ENCODE results near the gene IRS2. TPM values are rescaled to one million over a fixed set of nuclear protein-coding genes. Genes with fewer than 3 reads are reported as not detected.

The IRS2 gene
- total RNA-seq, 2 donors from 2014 or later, result 2.3 to 2.7 TPM

DNA sequence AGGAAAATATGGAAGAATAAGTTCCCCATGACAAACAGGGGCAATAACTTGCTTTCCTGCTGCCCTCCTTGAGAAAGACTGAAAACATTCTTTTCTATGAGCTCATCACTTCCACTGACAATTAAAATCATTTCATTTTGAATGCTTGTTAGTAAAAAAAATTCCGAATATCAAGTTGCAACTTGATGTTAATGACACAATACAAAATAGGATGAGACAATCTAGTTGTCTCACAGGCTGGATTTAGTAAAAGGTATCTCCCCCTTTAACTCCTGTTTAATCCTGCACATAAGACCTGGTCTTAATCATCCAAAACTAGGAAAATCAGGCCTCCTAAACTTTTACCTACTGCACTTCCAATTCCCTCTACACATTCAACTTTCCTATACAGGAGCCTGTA is 24.7 kb downstream of the IRS2 start:
- H3K27ac Mint-ChIP-seq, result no peak overlapping the region
- no peaks in the 10 kb centered on the region for H3K9me3 Mint-ChIP-seq
- no peak overlapping the region for H3K4me3 Mint-ChIP-seq
- H3K27me3 Mint-ChIP-seq, result no peaks in the 10 kb centered on the region
- peaks cover 8% of the 10 kb centered on the region for H3K36me3 Mint-ChIP-seq (ENCODE audit: low read depth)
- no peak for ATAC-seq (replicated peaks)
- peaks cover 19% of the 10 kb centered on the region for H3K4me1 Mint-ChIP-seq

- Mint-ChIP-seq H3K36me3 (ENCODE audit: low read depth) (peaks cover 15% of the 10 kb centered on the region), H3K4me3 (no peak overlapping the region), H3K4me1 (peaks cover 19% of the 10 kb centered on the region), H3K27ac (no peak overlapping the region), H3K9me3 (no peaks in the 10 kb centered on the region), H3K27me3 (no peaks in the 10 kb centered on the region)
- ATAC-seq (replicated peaks), result no peak
Measured at GRCh38 chr13:109760951-109761350, 25.4 kb downstream of the IRS2 start.

DNA sequence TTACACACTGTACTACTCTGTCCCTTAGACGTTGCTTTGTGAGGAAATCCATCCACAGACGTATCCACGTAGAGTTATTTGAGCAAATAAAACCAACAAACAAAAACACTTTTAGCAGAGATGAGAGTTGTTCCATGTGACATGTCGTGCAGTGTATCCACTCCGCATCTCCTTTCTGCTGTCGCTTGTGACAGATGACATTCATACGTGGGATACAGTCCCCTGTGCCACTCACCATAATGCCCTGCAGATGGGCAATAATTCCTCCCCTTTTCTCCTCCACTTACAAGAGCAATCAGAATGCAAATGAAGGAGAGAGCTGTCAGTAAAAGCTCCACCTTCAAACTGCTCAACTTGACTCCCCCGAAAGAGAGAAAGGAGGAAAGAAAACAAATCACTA is 26.0 kb downstream of the IRS2 start:
- no peak overlapping the region for H3K4me3 Mint-ChIP-seq
- no peak overlapping the region for H3K27ac Mint-ChIP-seq
- no peaks in the 10 kb centered on the region for H3K27me3 Mint-ChIP-seq
- H3K4me1 Mint-ChIP-seq, result peaks cover 19% of the 10 kb centered on the region
- ATAC-seq (replicated peaks), result no peak
- H3K9me3 Mint-ChIP-seq, result no peaks in the 10 kb centered on the region
- peaks cover 21% of the 10 kb centered on the region for H3K36me3 Mint-ChIP-seq (ENCODE audit: low read depth)

- H3K9me3 Mint-ChIP-seq, result no peaks in the 10 kb centered on the region
- no peaks in the 10 kb centered on the region for H3K27me3 Mint-ChIP-seq
- H3K27ac Mint-ChIP-seq, result no peak overlapping the region
- no peak overlapping the region for H3K4me3 Mint-ChIP-seq
- no peak for ATAC-seq (replicated peaks)
- peaks cover 29% of the 10 kb centered on the region for H3K36me3 Mint-ChIP-seq (ENCODE audit: low read depth)
- peaks cover 19% of the 10 kb centered on the region for H3K4me1 Mint-ChIP-seq
Measured at GRCh38 chr13:109759609-109760008, 26.8 kb downstream of the IRS2 start.

DNA sequence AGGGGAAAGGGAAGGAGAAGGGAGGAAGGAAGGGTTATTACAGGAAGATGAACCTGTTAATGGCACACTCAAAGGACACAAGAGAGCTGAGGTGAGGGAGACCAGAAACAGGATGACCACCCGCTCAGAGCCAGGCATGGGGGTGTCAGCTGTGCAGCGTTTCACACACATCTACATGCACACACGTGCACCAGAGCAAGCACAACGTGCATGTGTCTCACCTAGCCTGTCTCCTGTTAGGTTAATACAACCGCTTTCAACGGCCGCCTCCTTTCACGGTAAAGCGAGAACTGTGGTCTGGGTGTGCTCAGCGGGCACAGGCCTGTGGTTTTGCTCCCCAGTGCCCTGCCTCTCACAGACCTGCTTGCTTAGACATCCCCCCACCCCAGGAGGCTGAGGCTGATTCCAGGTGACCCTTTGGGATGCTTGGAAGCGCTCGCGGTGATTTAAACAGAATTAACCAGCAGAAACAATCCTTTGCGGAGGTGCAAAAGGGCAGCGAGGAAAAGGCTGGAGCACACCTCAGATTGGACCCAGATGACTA is 27.4 kb downstream of the IRS2 start:
- Mint-ChIP-seq H3K27ac (no peak overlapping the region), H3K4me1 (peaks cover 17% of the 10 kb centered on the region), H3K4me3 (no peak overlapping the region), H3K27me3 (no peaks in the 10 kb centered on the region), H3K36me3 (ENCODE audit: low read depth) (peaks cover 34% of the 10 kb centered on the region), H3K9me3 (no peaks in the 10 kb centered on the region)
- no peak for ATAC-seq (replicated peaks)

GRCh38 chr13:109756778-109757177 is 29.6 kb downstream of the IRS2 start:
- peaks cover 48% of the 10 kb centered on the region for H3K36me3 Mint-ChIP-seq (ENCODE audit: low read depth)
- H3K4me3 Mint-ChIP-seq, result no peak overlapping the region
- H3K4me1 Mint-ChIP-seq, result peaks cover 9% of the 10 kb centered on the region
- ATAC-seq (replicated peaks), result no peak
- H3K27ac Mint-ChIP-seq, result no peak overlapping the region
- no peaks in the 10 kb centered on the region for H3K27me3 Mint-ChIP-seq
- H3K9me3 Mint-ChIP-seq, result no peaks in the 10 kb centered on the region

GRCh38 chr13:109755997-109756396 is 30.4 kb downstream of the IRS2 start:
- H3K36me3 Mint-ChIP-seq (ENCODE audit: low read depth), result peaks cover 48% of the 10 kb centered on the region

DNA sequence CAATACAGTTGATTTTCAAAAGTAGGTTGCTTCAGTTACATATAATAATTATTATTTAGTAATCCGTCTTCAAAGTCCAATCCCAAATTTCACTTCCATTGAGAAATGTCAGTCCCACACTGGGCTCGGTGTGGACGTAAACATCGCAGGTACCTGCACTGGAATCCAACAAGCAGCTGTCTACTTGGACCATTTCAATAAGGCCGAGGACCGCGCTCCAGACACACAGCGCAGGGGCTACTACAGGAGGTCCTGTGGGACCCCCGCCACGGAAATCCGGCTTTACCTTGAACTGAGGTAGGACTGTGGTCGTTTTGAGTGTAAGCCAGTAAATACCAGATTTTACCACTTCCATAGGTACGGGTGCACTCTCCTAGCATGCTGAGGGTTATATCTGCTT is 30.8 kb downstream of the IRS2 start:
- Mint-ChIP-seq H3K27ac (no peak overlapping the region), H3K36me3 (ENCODE audit: low read depth) (peaks cover 48% of the 10 kb centered on the region), H3K27me3 (no peaks in the 10 kb centered on the region), H3K9me3 (no peaks in the 10 kb centered on the region), H3K4me3 (no peak overlapping the region), H3K4me1 (peaks cover 6% of the 10 kb centered on the region)
- no peak for ATAC-seq (replicated peaks)

More at GRCh38 chr13:109755997-109756396, 30.4 kb downstream of the IRS2 start:
- Mint-ChIP-seq H3K4me3 (no peak overlapping the region), H3K27me3 (no peaks in the 10 kb centered on the region), H3K4me1 (peaks cover 8% of the 10 kb centered on the region), H3K27ac (no peak overlapping the region), H3K9me3 (no peaks in the 10 kb centered on the region)
- no peak for ATAC-seq (replicated peaks)

DNA sequence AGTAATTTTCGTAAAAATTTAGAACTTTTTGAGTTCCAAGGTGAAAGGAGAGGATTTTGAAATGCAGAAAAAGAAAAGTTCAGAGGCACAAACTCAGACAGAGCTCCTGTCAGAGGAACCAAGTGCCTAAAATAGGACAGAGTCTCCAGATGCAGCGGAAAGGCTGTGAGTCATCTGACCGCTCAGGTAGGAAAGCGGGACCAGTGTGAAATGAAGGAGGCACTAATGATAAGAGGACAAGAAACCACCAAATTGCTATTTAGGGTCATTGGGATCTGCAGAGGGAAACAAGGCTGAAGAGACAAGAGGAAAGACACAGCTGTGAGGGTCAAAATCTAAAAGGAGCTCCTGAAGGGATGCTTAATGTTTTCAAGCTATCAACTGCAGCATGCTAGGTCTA is 34.9 kb downstream of the IRS2 start:
- Mint-ChIP-seq H3K36me3 (ENCODE audit: low read depth) (peaks cover 38% of the 10 kb centered on the region), H3K4me3 (no peak overlapping the region), H3K27ac (no peak overlapping the region), H3K27me3 (no peaks in the 10 kb centered on the region), H3K4me1 (no peaks in the 10 kb centered on the region), H3K9me3 (no peaks in the 10 kb centered on the region)
- ATAC-seq (replicated peaks), result no peak

- Mint-ChIP-seq H3K4me3 (no peak overlapping the region), H3K27ac (no peak overlapping the region), H3K36me3 (ENCODE audit: low read depth) (peaks cover 27% of the 10 kb centered on the region), H3K27me3 (no peaks in the 10 kb centered on the region), H3K4me1 (no peaks in the 10 kb centered on the region), H3K9me3 (no peaks in the 10 kb centered on the region)
- ATAC-seq (replicated peaks), result no peak
Measured at GRCh38 chr13:109750221-109750775, 36.1 kb downstream of the IRS2 start.

DNA sequence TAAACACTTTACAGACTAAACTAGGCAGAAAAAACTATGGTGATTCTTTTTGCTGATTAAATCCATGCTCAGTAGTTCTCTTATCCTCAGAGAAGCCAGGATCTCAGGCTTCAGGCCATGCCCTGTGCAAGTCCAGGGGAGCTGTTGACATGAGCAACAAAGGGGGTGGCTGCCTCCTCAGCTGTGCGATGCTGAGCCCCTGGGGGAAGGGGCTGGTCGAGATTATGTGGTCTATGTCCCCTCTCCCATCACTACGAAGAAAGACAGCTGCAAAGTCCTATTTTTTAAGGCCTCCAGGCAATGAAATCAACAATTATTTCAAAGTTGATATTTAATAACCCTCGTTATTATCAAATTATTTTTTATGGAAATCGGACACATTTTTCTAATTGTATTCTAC is 37.0 kb downstream of the IRS2 start:
- Mint-ChIP-seq H3K36me3 (ENCODE audit: low read depth) (peaks cover 17% of the 10 kb centered on the region), H3K27ac (no peak overlapping the region), H3K4me3 (no peak overlapping the region), H3K9me3 (no peaks in the 10 kb centered on the region), H3K4me1 (peaks cover 1% of the 10 kb centered on the region), H3K27me3 (peaks cover 1% of the 10 kb centered on the region)
- no peak for ATAC-seq (replicated peaks)

DNA sequence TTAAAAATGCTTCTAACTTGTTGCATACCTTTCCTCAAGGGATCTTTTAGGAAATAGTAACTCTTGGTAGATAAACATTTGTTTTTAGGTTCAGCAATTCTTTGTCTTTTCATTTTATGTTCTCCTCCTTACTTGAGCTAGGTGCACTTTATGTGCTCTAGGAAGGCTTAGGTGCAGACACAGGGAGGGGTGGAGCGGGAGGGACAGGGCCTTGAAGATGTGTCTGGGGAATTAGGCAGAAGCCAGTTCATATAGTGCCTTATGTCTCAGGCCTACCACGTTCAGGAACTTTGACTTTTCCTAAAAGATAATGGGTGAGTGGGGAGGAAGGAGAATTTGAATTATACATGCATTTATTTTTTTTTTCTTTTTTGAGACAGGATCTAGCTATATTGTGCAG is 37.7 kb downstream of the IRS2 start:
- Mint-ChIP-seq H3K36me3 (ENCODE audit: low read depth) (peaks cover 13% of the 10 kb centered on the region), H3K9me3 (no peaks in the 10 kb centered on the region), H3K4me1 (peaks cover 8% of the 10 kb centered on the region), H3K4me3 (no peak overlapping the region), H3K27me3 (peaks cover 3% of the 10 kb centered on the region), H3K27ac (no peak overlapping the region)
- ATAC-seq (replicated peaks), result no peak

DNA sequence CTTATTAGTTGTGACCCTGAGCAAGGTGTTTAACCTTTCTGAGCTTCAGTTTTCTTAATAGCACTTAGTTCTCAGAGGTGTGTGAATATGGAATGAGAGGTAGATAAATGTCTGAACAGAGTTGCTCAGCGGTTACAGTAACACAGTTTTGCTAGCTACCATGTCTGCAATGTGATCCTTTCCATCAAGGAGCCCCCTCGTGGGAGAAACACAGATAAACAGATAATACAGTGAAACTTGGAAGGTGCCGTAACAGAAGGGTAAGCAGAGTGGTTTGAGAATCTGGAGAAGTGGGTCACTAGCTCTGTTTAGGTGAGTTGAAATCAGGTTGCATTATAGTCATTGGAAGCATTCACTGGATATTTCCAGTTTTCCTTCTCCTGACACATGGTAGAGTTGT is 38.9 kb downstream of the IRS2 start:
- peaks cover 2% of the 10 kb centered on the region for H3K36me3 Mint-ChIP-seq (ENCODE audit: low read depth)

GRCh38 chr13:109746364-109746763 is 40.0 kb downstream of the IRS2 start:
- no peak for ATAC-seq (replicated peaks)
- Mint-ChIP-seq H3K9me3 (no peaks in the 10 kb centered on the region), H3K27ac (no peak overlapping the region), H3K4me1 (peaks cover 9% of the 10 kb centered on the region), H3K36me3 (ENCODE audit: low read depth) (no peaks in the 10 kb centered on the region), H3K4me3 (no peak overlapping the region), H3K27me3 (peaks cover 3% of the 10 kb centered on the region)

More for the DNA sequence above, 38.9 kb downstream of the IRS2 start:
- Mint-ChIP-seq H3K9me3 (no peaks in the 10 kb centered on the region), H3K4me3 (no peak overlapping the region), H3K4me1 (peaks cover 9% of the 10 kb centered on the region), H3K27me3 (peaks cover 3% of the 10 kb centered on the region), H3K27ac (no peak overlapping the region)
- no peak for ATAC-seq (replicated peaks)

DNA sequence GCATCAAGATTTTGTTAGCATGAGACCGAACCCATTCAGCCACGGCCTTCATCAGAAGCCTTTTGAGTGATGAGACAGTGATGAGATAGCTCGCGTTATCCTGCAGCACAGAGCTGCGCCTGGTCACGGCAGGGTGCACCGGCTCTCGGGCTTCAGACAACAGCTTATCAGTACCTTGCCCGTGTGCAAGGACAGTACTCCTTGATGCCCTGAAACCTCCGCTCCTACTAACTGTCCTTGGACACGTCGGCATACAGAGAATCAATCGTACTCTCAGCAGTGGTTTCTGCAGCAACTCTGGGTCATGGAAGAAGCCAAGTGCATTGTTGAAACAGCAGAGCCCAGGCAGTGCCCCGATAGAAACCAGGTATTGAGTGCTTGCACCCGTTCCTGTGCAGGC is 40.7 kb downstream of the IRS2 start:
- peaks cover 3% of the 10 kb centered on the region for H3K27me3 Mint-ChIP-seq
- H3K27ac Mint-ChIP-seq, result no peak overlapping the region
- no peak for ATAC-seq (replicated peaks)
- H3K36me3 Mint-ChIP-seq (ENCODE audit: low read depth), result no peaks in the 10 kb centered on the region
- H3K4me1 Mint-ChIP-seq, result peaks cover 9% of the 10 kb centered on the region
- H3K4me3 Mint-ChIP-seq, result no peak overlapping the region
- H3K9me3 Mint-ChIP-seq, result no peaks in the 10 kb centered on the region

DNA sequence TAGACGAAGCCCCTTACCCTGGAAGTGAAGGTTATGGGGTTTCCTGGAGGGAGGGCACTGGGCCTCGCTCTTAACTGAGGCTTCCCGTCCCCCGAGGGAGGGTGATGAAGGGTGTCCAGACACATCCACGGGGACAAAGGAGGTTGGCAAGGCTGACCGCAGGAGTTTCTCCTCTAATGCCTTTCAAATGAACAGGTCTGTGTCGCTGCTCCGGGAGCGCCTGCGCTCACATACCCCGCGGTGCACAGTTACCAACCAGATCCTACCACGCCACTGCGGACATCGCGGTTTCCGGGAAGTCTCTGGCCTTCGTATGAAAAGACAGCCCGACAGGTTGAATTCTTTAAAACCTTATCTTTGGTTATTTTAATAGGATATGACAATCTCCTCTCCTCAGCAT is 41.3 kb downstream of the IRS2 start:
- Mint-ChIP-seq H3K36me3 (ENCODE audit: low read depth) (no peaks in the 10 kb centered on the region), H3K4me1 (peaks cover 9% of the 10 kb centered on the region), H3K27me3 (peaks cover 3% of the 10 kb centered on the region), H3K9me3 (no peaks in the 10 kb centered on the region), H3K27ac (no peak overlapping the region), H3K4me3 (no peak overlapping the region)
- ATAC-seq (replicated peaks), result no peak

All from activated T-helper 17 cell treated with anti-CD3 and anti-CD28 coated beads, Interleukin-2, amount 50 U/mL, for 72 hours (primary cell).